GM18517 (cell line): ENCODE data around the gene MAPK1.
"Not testable (repeated sequence)": the region's sequence is repeated elsewhere in the genome, so short reads cannot be mapped to it uniquely, and the experiment has no call there.

Experiments used
- ATAC-seq: cut with Tn5 transposase; IDR thresholded peaks from one replicate; pipeline ENCODE4 v1.9.1; 2021; ENCODE audit warnings: mild to moderate bottlenecking, moderate library complexity; ENCODE audit not compliant: unreplicated experiment

The MAPK1 gene

GRCh38 chr22:21823740-21824444 lies 43.6 kb downstream of the MAPK1 start:
- no peak for ATAC-seq

GRCh38 chr22:21819183-21819770 lies 48.2 kb downstream of the MAPK1 start:
- no peak for ATAC-seq

DNA sequence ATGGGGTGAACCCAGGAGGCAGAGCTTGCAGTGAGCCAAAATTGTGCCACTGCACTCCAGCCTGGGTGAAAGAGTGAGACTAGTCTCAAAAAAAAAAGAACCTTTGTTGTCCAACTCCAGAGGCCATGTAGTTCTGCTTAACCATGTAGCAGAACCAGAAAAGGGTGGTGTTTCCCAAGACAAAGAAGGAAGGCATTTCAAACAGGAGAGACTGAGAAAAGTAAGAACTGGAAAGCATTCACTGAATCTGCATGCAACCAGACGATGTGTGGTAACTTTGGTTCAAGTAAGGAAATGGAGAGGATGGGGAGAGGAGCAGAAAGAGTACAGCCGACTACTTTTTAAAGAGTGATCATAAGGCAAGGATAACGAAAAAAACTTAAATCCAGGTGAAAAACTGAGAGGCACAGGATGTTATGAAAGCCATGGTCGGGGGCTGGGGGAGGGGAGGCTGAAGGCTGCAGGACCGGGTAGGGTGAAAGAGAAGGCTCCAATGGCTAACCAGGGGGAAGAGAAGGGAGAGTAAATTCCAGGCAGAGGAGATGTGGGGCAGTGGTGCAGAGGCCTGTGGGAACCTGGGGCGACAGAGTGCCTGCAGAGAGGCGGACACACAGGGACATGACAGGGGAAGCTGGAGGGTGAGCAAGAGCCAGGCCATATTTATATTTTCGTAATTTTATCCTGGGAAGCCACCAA lies 48.8 kb downstream of the MAPK1 start:
- ATAC-seq, result no peak

- not testable (repeated sequence) for ATAC-seq
Observed at GRCh38 chr22:21817497-21817853, 50.0 kb downstream of the MAPK1 start.

DNA sequence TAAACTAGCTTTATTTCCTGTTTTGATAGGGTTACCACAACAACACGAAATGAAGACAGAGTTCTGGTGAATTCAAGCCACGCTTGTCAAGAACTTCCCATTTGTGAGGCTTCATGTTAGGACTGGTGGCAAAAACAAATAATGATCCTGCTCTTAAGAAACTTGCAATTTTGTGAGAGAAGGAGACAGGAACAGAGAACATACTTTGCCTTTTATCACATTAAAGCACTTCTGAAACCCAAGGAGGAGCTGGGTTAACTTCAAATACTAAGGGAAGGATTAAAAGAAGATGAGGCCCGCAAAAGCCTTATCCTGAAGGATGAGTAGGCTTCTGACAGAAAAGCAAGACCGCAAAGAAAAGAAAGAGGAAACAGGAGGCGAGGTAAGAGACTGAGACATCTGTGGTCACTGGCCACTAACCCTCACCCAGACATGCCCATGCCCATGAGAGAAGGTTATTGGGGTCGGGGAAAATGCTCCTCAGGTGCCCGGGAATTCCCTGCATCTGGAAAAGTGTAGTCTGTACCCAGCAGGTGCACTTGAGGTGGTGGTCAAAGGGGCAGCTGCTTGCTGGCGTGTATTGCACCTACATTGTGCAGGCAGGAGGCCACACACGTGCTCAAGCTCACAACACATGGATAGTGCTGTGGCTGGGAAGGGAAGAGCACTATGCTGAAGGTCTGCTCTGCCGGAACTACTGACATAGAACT lies 50.5 kb downstream of the MAPK1 start:
- ATAC-seq, result no peak

GRCh38 chr22:21816472-21816786 lies 51.0 kb downstream of the MAPK1 start:
- no peak for ATAC-seq

DNA sequence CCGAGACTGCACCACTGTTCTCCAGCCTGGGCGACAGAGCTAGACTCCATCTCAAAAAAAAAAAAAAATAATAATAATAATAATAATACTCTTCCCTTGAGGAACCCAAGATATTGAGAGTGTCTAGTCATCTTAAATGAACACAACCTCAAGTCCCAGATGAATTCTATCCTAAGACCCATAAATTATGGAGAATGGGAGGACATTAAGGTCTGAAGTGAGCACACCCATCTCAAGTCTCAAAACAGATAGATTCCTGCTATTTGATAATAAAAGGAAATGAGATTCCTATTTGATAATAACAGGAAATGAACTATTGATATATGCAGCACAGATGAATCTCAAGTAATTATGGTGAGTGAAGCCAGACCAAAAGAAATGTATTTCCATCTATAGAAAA lies 51.5 kb downstream of the MAPK1 start:
- no peak for ATAC-seq

DNA sequence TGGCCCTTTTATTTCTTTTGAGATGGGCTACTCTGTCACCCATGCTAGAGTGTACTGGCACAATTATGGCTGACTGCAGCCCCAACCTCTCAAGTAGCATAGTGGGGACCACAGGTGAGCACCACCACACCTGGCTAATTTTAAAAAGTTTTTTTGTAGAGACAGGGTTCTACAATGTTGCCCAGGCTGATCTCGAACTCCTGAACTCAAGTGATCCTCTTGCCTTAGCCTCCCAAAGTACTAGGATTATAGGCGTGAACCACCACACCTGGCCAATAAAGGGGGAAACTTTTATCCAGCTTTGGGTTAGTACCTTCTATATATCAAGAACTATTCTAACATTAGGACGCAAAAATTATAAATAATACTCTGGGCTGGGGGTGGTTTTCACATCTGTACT lies 52.1 kb downstream of the MAPK1 start:
- ATAC-seq, result no peak

DNA sequence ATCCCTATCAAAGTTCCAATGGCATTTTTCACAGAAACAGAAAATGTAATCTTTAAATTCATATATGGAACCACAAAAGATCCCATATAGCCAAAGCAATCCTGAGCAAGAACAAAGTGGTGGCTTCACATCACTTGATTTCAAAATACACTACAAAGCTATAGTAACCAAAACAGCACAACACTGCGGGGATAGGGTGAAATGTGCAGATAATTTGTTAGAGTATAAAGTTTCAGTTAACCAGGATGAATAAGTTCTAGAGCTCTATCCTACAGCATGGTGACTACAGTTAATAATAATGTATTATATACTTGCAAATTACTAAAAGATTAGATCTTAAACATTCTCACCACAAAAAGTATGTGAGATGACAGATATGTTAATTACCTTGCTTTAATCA lies 55.5 kb downstream of the MAPK1 start:
- no peak for ATAC-seq

DNA sequence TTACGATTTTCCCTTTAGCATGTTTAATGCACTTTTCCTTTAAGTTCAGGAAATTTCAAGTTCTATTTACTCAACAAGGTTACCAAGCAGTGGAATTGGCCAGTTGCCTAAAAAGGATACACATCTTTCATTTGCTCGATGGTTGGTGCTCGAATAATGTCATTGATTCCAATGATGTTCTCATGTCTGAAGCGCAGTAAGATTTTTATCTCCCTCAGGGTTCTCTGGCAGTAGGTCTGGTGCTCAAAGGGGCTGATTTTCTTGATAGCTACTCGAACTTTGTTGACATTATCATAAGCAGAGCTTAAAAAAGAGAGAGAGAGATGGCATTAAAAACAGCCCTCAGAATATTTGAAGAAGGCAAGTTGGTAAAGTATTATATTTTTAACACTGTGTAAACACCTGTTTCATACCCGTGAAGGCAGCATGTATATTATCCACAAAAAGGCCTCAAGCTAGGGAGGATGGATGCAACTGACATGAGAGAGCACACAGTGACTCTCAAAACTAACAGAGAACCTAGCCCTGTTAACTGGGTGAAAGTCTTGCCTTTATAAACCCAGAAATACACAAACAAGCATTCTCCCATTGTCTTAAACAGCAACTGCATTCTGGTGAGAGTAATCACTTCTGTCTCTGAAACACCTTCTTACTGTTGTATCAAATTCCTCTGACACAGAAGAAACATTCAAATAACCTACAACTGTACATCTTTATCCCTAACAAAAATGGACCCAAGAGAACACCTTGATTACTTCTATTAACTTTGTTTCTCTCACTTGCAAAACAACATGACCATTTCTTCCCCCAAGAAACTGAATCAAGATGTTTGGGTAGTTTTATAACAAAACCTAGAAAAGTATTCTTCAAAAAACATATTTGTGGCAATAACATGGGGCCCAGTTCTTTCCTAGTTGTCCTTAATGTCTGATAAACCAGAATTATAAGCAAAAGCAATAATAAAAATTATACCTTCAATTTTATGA lies 59.6 kb downstream of the MAPK1 start:
- ATAC-seq, result no peak

DNA sequence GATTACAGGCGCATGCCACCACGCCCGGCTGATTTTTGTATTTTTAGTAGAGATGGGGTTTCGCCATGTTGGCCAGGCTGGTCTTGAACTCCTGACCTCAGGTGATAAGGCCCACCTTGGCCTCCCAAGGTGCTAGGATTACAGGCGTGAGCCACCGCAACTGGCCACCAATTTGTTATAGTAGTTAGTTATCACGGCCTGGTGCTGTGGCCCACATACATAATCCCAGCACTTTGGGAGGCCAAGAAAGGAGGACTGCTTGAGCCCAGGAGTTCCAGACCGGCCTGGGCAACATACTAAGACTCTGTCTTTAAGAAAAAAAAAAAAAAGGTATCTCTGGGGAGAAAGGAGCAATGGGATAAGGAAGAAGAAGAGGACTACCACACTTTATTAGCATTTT lies 62.1 kb downstream of the MAPK1 start:
- not testable (repeated sequence) for ATAC-seq

DNA sequence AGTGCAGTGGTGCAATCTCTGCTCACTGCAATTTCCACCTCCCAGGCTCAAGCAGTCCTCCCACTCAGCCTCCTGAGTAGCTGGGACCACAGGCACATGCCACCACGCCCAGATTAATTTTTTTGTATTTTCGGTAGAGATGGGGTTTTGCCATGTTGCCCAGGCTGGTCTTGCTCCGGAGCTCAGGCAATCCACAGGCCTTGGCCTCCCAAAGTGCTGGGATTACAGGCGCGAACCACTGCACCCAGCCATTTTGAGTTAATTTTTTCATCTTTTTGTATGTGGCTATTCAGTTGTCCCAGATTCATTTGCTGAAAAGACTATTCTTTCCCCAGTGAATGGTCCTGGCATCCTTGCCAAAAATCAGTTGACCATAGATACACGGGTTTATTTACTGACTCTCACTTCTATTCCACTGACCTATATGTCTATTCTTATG lies 63.6 kb downstream of the MAPK1 start:
- no peak for ATAC-seq

GRCh38 chr22:21802673-21803072 lies 64.8 kb downstream of the MAPK1 start:
- ATAC-seq, result no peak

DNA sequence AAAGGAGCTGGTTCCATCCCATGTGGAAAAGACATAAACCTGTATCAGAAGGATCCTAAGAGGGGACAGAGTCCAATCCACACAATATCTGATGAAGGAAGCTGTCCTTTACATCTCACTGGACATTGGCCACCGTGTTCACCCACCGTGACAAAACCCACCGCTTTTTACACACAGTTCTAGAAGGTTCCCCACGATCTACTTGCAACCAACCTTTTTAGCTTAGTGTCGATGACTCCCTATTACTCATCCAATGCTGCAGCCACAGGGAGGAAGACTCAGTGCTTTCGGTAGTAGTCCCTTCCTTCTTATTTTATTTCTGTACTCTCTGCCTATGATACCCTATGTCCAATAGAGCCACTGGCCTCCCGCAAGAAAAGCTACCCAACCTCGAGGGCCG lies 65.4 kb downstream of the MAPK1 start:
- no peak for ATAC-seq

DNA sequence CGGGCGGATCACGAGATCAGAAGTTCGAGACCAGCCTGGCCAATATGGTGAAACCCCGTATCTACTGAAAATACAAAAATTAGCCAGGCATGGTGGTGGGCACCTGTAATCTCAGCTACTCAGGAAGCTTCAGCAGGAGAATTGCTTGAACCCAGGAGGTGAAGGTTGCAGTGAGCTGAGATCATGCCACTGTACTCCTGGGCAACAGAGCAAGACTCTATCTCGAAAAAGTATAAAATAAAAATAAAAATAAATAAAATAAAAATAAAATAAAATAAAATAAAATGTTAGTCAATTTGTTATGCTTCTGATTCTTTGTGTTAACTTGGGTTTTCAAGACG lies 66.2 kb downstream of the MAPK1 start:
- not testable (repeated sequence) for ATAC-seq

DNA sequence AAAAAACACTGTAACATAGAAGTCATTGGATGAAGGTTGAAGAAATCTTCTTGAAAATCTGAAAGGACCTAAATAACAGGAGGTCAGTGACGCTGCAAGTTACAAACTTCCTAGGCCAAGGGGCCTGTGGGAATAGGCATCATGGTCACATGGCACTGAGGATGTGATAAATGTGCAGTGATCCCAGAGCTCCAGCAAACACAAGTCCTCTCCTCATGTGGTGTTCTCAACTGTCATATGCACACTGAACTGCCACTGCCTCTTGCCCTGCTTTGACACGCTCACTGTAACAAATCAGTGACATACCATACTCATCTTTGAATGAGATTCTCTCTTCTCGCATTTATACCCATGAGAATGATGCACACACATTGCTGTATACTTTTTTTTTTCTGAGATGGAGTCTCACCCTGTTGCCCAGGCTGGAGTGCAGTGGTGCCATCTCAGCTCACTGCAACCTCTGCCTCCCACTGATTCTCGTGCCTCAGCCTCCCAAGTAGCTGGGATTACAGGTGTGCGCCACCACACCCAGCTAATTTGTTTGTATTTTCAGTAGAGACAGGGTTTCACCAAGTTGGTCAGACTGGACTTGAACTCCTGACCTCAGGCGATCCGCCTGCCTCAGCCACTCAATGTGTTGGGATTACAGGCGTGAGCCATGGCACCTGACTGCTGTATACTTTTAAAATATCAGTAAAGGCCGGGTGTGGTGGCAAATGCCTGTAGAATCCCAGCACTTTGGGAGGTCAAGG lies 66.7 kb downstream of the MAPK1 start:
- ATAC-seq, result no peak

DNA sequence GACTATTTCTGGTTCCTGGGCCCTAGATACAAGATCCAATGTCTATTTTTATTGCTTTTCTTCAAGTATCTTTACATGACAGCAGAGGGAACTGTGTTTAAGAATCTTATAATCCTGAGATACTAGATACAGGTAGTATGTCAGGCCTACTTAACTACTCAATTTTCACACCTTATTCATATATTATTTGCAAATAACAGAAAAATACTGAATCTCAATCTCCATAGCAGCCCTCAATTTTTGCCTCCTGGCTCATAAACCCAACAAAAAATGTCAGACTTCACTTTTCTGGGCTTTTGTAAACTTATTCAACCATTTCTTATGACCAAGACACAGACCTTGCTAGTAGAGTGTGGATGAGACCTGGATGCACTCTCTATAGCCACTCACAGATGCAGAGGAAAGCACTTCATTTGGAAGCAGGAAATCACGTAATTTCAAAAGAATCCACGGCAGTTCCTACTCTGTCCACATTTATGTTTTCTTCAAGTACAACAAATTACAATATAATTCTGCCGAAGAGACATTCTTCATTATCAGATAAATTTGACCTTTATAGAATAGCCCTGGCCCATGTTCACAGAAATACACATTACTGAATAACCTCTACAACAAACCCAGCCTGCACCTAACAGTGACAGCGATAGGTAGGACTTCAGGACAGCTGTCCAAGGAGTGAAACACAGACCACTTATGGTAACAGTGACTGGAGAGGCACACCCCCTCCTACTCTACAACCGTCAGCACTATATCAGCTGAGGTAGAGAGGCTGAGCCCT lies 69.8 kb downstream of the MAPK1 start:
- no peak for ATAC-seq

DNA sequence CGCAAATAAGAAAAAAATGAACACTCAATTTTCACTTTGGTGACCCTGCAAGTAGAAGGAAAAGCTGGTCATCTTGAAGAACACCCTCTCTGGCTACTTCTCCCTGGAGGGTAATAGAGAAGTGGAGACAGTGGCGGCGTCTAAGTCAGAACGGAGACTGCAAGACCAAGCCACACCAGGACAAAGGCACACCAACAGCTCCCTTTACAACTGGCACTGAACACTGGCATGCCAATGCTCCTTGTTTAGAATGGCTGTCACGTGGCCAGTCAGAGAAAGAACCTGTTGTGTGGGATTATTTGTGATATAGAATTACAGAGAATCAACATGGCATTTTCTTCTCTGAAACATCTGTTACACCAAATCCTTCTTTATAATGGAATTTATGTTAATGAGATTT lies 70.6 kb downstream of the MAPK1 start:
- ATAC-seq, result no peak

DNA sequence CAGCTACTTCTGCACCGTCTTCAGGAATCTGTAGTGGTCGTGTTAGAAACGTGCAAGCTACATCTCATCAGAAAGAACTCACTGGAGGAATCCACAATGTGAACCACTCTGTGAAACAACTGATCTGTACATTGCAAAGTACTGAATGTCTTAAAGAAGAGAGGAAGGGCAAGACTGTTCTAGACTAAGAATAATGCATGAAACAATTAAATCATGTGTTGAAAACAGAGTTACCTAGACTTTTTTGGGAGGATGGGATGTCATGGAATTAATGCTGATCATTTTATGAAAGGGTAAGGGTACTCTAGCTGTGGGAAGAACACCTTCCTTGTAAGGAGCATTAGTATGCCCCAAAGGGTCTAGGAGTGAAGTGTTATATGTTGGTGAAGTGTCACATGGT lies 71.2 kb downstream of the MAPK1 start:
- no peak for ATAC-seq
